ENCODE results near the gene PKN1. TPM values are rescaled to one million over a fixed set of nuclear protein-coding genes. Genes with fewer than 3 reads are reported as not detected.

PKN1 gene
- total RNA-seq, 2 donors from 2014 or later, result 103 to 141 TPM

GRCh38 chr19:14411938-14412245, 21.2 kb upstream of the PKN1 start:
- Mint-ChIP-seq H3K27me3 (ENCODE audit: insufficient read depth) (no peaks in the 10 kb centered on the region), H3K4me3 (no peak overlapping the region), H3K4me1 (peaks cover 5% of the 10 kb centered on the region), H3K9me3 (no peaks in the 10 kb centered on the region), H3K36me3 (ENCODE audit: low read depth) (peaks cover 63% of the 10 kb centered on the region), H3K27ac (no peak overlapping the region)
- Histone ChIP-seq H3K9me3 (ENCODE audit: control insufficient read depth, low read length) (no peaks in the 10 kb centered on the region), H3K27me3 (ENCODE audit: control insufficient read depth, insufficient read depth, low read length, poor library complexity, severe bottlenecking) (no peaks in the 10 kb centered on the region), H3K4me1 (ENCODE audit: control insufficient read depth, insufficient read depth, low read length) (no peaks in the 10 kb centered on the region), H3K4me3 (ENCODE audit: low read length) (no peak overlapping the region), H3K27ac (ENCODE audit: low read depth, low read length) (no peak overlapping the region), H3K36me3 (ENCODE audit: control insufficient read depth, insufficient read depth, low read length) (peaks cover 66% of the 10 kb centered on the region), H3K9ac (ENCODE audit: extremely low read depth, low read length, poor library complexity, severe bottlenecking) (no peak overlapping the region)
- DNase-seq, result no peak
- no peak for TF ChIP-seq CTCF (conservative IDR thresholded peaks at IDR 0.05)
- WGBS, 2 experiments (ENCODE audit: insufficient coverage in 1 of 2, insufficient read length in 1 of 2), result 97% methylated on average over 7 to 8 of the region's 8 CpGs

- Histone ChIP-seq H3K27ac (ENCODE audit: low read depth, low read length) (no peak overlapping the region), H3K36me3 (ENCODE audit: control insufficient read depth, insufficient read depth, low read length) (peaks cover 69% of the 10 kb centered on the region), H3K9ac (ENCODE audit: extremely low read depth, low read length, poor library complexity, severe bottlenecking) (no peak overlapping the region), H3K9me3 (ENCODE audit: control insufficient read depth, low read length) (no peaks in the 10 kb centered on the region), H3K27me3 (ENCODE audit: control insufficient read depth, insufficient read depth, low read length, poor library complexity, severe bottlenecking) (no peaks in the 10 kb centered on the region), H3K4me3 (ENCODE audit: low read length) (no peak overlapping the region), H3K4me1 (ENCODE audit: control insufficient read depth, insufficient read depth, low read length) (no peaks in the 10 kb centered on the region)
- H3K4me1 Mint-ChIP-seq, result peaks cover 8% of the 10 kb centered on the region
- no peak for TF ChIP-seq CTCF (conservative IDR thresholded peaks at IDR 0.05)
- no peak for DNase-seq
- no peaks in the 10 kb centered on the region for H3K27me3 Mint-ChIP-seq (ENCODE audit: insufficient read depth)
- no peak overlapping the region for H3K4me3 Mint-ChIP-seq
- H3K9me3 Mint-ChIP-seq, result no peaks in the 10 kb centered on the region
- H3K36me3 Mint-ChIP-seq (ENCODE audit: low read depth), result peaks cover 60% of the 10 kb centered on the region
- WGBS, 2 experiments (ENCODE audit: insufficient coverage in 1 of 2, insufficient read length in 1 of 2), result 94 to 96% methylated on average over 14 to 25 of the region's 25 CpGs
- H3K27ac Mint-ChIP-seq, result no peak overlapping the region
These were observed 20.6 kb upstream of the PKN1 start for GRCh38 chr19:14412324-14412995.

GRCh38 chr19:14412996-14413692, 20.0 kb upstream of the PKN1 start:
- 92 to 95% methylated on average over 7 to 15 of the region's 15 CpGs for WGBS, 2 experiments (ENCODE audit: insufficient coverage in 1 of 2, insufficient read length in 1 of 2)
- no peaks in the 10 kb centered on the region for H3K9me3 Mint-ChIP-seq
- peaks cover 9% of the 10 kb centered on the region for H3K4me1 Mint-ChIP-seq
- H3K27me3 ChIP-seq (ENCODE audit: control insufficient read depth, insufficient read depth, low read length, poor library complexity, severe bottlenecking), result no peaks in the 10 kb centered on the region
- peaks cover 62% of the 10 kb centered on the region for H3K36me3 ChIP-seq (ENCODE audit: control insufficient read depth, insufficient read depth, low read length)
- H3K4me1 ChIP-seq (ENCODE audit: control insufficient read depth, insufficient read depth, low read length), result no peaks in the 10 kb centered on the region
- no peak for DNase-seq
- peak overlapping the region; percentile 44 for H3K27ac Mint-ChIP-seq
- H3K9ac ChIP-seq (ENCODE audit: extremely low read depth, low read length, poor library complexity, severe bottlenecking), result no peak overlapping the region
- no peaks in the 10 kb centered on the region for H3K9me3 ChIP-seq (ENCODE audit: control insufficient read depth, low read length)
- H3K4me3 ChIP-seq (ENCODE audit: low read length), result no peak overlapping the region
- peak overlapping the region; percentile 61 for H3K27ac ChIP-seq (ENCODE audit: low read depth, low read length)
- no peaks in the 10 kb centered on the region for H3K27me3 Mint-ChIP-seq (ENCODE audit: insufficient read depth)
- TF ChIP-seq CTCF (conservative IDR thresholded peaks at IDR 0.05), result no peak
- peaks cover 55% of the 10 kb centered on the region for H3K36me3 Mint-ChIP-seq (ENCODE audit: low read depth)
- H3K4me3 Mint-ChIP-seq, result no peak overlapping the region
